Stimulated activated CD4-positive, alpha-beta T cell treated with anti-CD3 and anti-CD28 coated beads, Interleukin-4, amount 100 ng/mL, for 24 hours (primary cell): ENCODE results near the gene KIN.
"Not testable (repeated sequence)": the region's sequence is repeated elsewhere in the genome, so short reads cannot be mapped to it uniquely, and the experiment has no call there.

Experiments
- DNase-seq: peaks from one replicate; pipeline ENCODE4 v3.0.0-alpha.2; 2020

The KIN gene

GRCh38 chr10:7718685-7719084 lies 69.1 kb downstream of the KIN start:
- no peak for DNase-seq

- DNase-seq: no peak
Observed at GRCh38 chr10:7717767-7718166, 70.0 kb downstream of the KIN start.

GRCh38 chr10:7715515-7715914 lies 72.3 kb downstream of the KIN start:
- DNase-seq: no peak

GRCh38 chr10:7711075-7711474 lies 76.7 kb downstream of the KIN start:
- not testable (repeated sequence) for DNase-seq

GRCh38 chr10:7710446-7710845 lies 77.3 kb downstream of the KIN start:
- DNase-seq: no peak

- DNase-seq: no peak
Observed at GRCh38 chr10:7708832-7709231, 79.0 kb downstream of the KIN start.

GRCh38 chr10:7707858-7708622 lies 79.8 kb downstream of the KIN start:
- DNase-seq: no peak

- no peak for DNase-seq
Observed at GRCh38 chr10:7707102-7707501, 80.7 kb downstream of the KIN start.

- no peak for DNase-seq
Observed at GRCh38 chr10:7706534-7707073, 81.2 kb downstream of the KIN start.

- no peak for DNase-seq
Observed at GRCh38 chr10:7705341-7705740, 82.5 kb downstream of the KIN start.

GRCh38 chr10:7704071-7705016 lies 83.4 kb downstream of the KIN start:
- no peak for DNase-seq

GRCh38 chr10:7703140-7703539 lies 84.7 kb downstream of the KIN start, which contains the start of gene ITIH2:
ITIH2 (plus strand) TSS chr10:7703316; CDS start chr10:7703435, 119 bp downstream.
- DNase-seq: no peak

GRCh38 chr10:7702288-7702812 lies 85.4 kb downstream of the KIN start:
- DNase-seq: no peak

GRCh38 chr10:7701158-7701742 lies 86.5 kb downstream of the KIN start:
- DNase-seq: no peak
